WTC11 (cell line): ENCODE measurements around the gene NUP37.

Experiments
- CREB1 ChIP-seq: sonication (generic); formaldehyde crosslinking; IDR thresholded peaks from 2 replicates; pipeline ENCODE4 v1.8.0; 2023; ENCODE audit warnings: mild to moderate bottlenecking, missing genetic modification reagents
- ETV6 ChIP-seq: sonication (generic); formaldehyde crosslinking; IDR thresholded peaks from 2 replicates; pipeline ENCODE4 v1.8.1; 2022; ENCODE audit warnings: mild to moderate bottlenecking, missing genetic modification reagents
- MXD4 ChIP-seq: fragments of 250-450 bp; sonication (Bioruptor Pico); IDR thresholded peaks from 2 replicates; pipeline ENCODE4 v1.8.0; 2021; ENCODE audit warnings: mild to moderate bottlenecking, moderate library complexity, borderline replicate concordance
- NR2C2 ChIP-seq: sonication (generic); formaldehyde crosslinking; IDR thresholded peaks from 2 replicates; pipeline ENCODE4 v1.8.0; 2022; ENCODE audit warnings: mild to moderate bottlenecking, missing genetic modification reagents
- SP1 ChIP-seq: sonication (generic); formaldehyde crosslinking; conservative IDR thresholded peaks from 2 replicates; pipeline ENCODE4 v1.8.1; 2022; ENCODE audit warnings: missing genetic modification reagents
- ZNF423 ChIP-seq: fragments of 250-450 bp; sonication (Bioruptor Pico); IDR thresholded peaks from 2 replicates; pipeline ENCODE4 v2.1.2; 2022; ENCODE audit warnings: mild to moderate bottlenecking, moderate library complexity
- TF ChIP-seq, protein P1 (sequence below): fragments of 200-600 bp; IDR thresholded peaks from 2 replicates; pipeline ENCODE4 v1.8.0; 2022; ENCODE audit warnings: antibody characterized with exemption
- TF ChIP-seq, protein P2 (sequence below): fragments of 250-450 bp; sonication (Bioruptor Pico); IDR thresholded peaks from 2 replicates; pipeline ENCODE4 v2.1.2; 2022; ENCODE audit warnings: mild to moderate bottlenecking, moderate library complexity
- TF ChIP-seq, protein P3 (sequence below): sonication (generic); formaldehyde crosslinking; IDR thresholded peaks from 2 replicates; pipeline ENCODE4 v1.8.1; 2022; ENCODE audit warnings: low read depth, missing genetic modification reagents, borderline replicate concordance

DNA sequence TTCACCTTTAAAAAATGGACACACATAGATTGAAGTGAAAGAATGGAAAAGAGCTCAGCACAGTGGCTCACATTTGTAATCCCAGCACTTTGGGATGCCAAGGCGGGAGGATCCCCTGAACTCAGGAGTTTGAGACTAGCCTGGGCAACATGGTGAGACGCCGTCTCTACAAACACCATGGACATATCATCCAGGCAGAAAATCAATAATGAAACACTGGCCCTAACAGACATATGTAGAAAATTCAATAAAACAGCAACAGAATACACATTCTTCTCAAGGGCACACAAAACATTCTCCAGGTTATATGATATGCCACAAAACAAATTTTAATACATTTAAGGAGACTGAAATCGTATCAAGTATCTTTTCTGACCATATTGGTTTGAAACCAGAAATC lies 65.6 kb downstream of the NUP37 start:
- TF ChIP-seq MXD4 (CRISPR knock-in tag) (no peak), ZNF423 (CRISPR knock-in tag) (no peak), NR2C2 (CRISPR knock-in tag) (no peak), CREB1 (no peak), ETV6 (CRISPR knock-in tag) (no peak), SP1 (CRISPR knock-in tag) (no peak)
- TF ChIP-seq, protein P1, sequence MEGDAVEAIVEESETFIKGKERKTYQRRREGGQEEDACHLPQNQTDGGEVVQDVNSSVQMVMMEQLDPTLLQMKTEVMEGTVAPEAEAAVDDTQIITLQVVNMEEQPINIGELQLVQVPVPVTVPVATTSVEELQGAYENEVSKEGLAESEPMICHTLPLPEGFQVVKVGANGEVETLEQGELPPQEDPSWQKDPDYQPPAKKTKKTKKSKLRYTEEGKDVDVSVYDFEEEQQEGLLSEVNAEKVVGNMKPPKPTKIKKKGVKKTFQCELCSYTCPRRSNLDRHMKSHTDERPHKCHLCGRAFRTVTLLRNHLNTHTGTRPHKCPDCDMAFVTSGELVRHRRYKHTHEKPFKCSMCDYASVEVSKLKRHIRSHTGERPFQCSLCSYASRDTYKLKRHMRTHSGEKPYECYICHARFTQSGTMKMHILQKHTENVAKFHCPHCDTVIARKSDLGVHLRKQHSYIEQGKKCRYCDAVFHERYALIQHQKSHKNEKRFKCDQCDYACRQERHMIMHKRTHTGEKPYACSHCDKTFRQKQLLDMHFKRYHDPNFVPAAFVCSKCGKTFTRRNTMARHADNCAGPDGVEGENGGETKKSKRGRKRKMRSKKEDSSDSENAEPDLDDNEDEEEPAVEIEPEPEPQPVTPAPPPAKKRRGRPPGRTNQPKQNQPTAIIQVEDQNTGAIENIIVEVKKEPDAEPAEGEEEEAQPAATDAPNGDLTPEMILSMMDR: no peak
- TF ChIP-seq, protein P2, sequence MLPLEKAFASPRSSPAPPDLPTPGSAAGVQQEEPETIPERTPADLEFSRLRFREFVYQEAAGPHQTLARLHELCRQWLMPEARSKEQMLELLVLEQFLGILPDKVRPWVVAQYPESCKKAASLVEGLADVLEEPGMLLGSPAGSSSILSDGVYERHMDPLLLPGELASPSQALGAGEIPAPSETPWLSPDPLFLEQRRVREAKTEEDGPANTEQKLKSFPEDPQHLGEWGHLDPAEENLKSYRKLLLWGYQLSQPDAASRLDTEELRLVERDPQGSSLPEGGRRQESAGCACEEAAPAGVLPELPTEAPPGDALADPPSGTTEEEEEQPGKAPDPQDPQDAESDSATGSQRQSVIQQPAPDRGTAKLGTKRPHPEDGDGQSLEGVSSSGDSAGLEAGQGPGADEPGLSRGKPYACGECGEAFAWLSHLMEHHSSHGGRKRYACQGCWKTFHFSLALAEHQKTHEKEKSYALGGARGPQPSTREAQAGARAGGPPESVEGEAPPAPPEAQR (CRISPR knock-in tag): no peak
- TF ChIP-seq, protein P3, sequence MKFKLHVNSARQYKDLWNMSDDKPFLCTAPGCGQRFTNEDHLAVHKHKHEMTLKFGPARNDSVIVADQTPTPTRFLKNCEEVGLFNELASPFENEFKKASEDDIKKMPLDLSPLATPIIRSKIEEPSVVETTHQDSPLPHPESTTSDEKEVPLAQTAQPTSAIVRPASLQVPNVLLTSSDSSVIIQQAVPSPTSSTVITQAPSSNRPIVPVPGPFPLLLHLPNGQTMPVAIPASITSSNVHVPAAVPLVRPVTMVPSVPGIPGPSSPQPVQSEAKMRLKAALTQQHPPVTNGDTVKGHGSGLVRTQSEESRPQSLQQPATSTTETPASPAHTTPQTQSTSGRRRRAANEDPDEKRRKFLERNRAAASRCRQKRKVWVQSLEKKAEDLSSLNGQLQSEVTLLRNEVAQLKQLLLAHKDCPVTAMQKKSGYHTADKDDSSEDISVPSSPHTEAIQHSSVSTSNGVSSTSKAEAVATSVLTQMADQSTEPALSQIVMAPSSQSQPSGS (CRISPR knock-in tag): no peak
